SU-DHL-6 (cell line): ENCODE results near the gene TJP1.

Experiments used
- CTCF ChIP-seq: fragments of 200-600 bp; sonication (generic); IDR thresholded peaks from one replicate; pipeline ENCODE4 v1.5.1; 2017; ENCODE audit warnings: antibody characterized with exemption, mild to moderate bottlenecking, low read length, moderate library complexity; ENCODE audit not compliant: insufficient read depth, poor library complexity, severe bottlenecking
- EZH2phosphoT487 ChIP-seq: fragments of 200-600 bp; sonication (generic), shearing (Covaris generic); conservative IDR thresholded peaks from 2 replicates; pipeline ENCODE4 v1.6.1; 2018; ENCODE audit warnings: mild to moderate bottlenecking, antibody characterized with exemption, low read length, moderate library complexity, mixed read lengths

- TF ChIP-seq CTCF (no peak), EZH2phosphoT487 (no peak)
Observed at GRCh38 chr15:29672446-29672845, 149.8 kb downstream of the TJP1 start.
